Measurements from ENCODE around the gene SLC26A11. TPM values are rescaled to one million over a fixed set of nuclear protein-coding genes. Genes with fewer than 3 reads are reported as not detected.

The SLC26A11 gene
- total RNA-seq, 1 experiment from 2014 or later, result 17.7 TPM

GRCh38 chr17:80227156-80227555 is 6.9 kb downstream of the SLC26A11 start:
- H4K20me1 ChIP-seq (ENCODE audit: insufficient read depth), result no peaks in the 10 kb centered on the region
- no peak for ATAC-seq
- no peak overlapping the region for H3K4me3 ChIP-seq (replicated peaks in 1 of 2; ENCODE audit: low read depth in 1 of 2, low read length in 2 of 2)
- peaks cover 1 to 4% of the 10 kb centered on the region in 2 experiments; a peak in 1 of 4 replicates for H3K9me3 ChIP-seq (ENCODE audit: control insufficient read depth in 1 of 2, insufficient read depth in 1 of 2, low read depth in 1 of 2, low read length in 2 of 2)
- no peaks in the 10 kb centered on the region for H3K27me3 ChIP-seq (ENCODE audit: insufficient read depth, low read length)
- no peak overlapping the region for H3K27ac ChIP-seq (ENCODE audit: low read depth, low read length)
- no peak for DNase-seq (ENCODE audit: low read depth, low spot score)
- H3K4me1 ChIP-seq (ENCODE audit: control insufficient read depth in 1 of 2, insufficient read depth in 2 of 2, low read length in 2 of 2), result no peaks in the 10 kb centered on the region
- no peaks in the 10 kb centered on the region for H3K36me3 ChIP-seq (ENCODE audit: control insufficient read depth in 1 of 2, insufficient read depth in 2 of 2, low read length in 2 of 2)
- BruUV-seq (replicated peaks), result no TSS peak
- CTCF ChIA-PET, result no interaction called here
- intact Hi-C loops (cut with micrococcal nuclease), result no loop called here
- TF ChIP-seq ELF1 (IDR thresholded peaks at IDR 0.05; ENCODE audit: borderline replicate concordance, low read depth), result no peak
- no peak for TF ChIP-seq ZFX (IDR thresholded peaks at IDR 0.05)
- TF ChIP-seq POLR2AphosphoS5 (IDR thresholded peaks at IDR 0.05; ENCODE audit: low read depth, low read length), result no peak
- TF ChIP-seq FOSL1 (IDR thresholded peaks at IDR 0.05; ENCODE audit: low read depth), result no peak
- no peak for TF ChIP-seq MAX (IDR thresholded peaks at IDR 0.05)
- TF ChIP-seq SIN3A (IDR thresholded peaks at IDR 0.05; ENCODE audit: low read depth), result no peak
- no peak for TF ChIP-seq TCF7L2 (IDR thresholded peaks at IDR 0.05; ENCODE audit: borderline replicate concordance, extremely low read depth, insufficient read depth, insufficient read length)
- no peak for TF ChIP-seq ZNF274 (IDR thresholded peaks at IDR 0.05; ENCODE audit: low read depth, low read length)
- no peak for TF ChIP-seq SP1 (IDR thresholded peaks at IDR 0.05; ENCODE audit: low read depth)
- no peak for TF ChIP-seq JUND (IDR thresholded peaks at IDR 0.05)
- TF ChIP-seq EGR1 (IDR thresholded peaks at IDR 0.05; ENCODE audit: low read depth), result no peak
- no peak for TF ChIP-seq ZBTB33 (IDR thresholded peaks at IDR 0.05; ENCODE audit: extremely low read depth, insufficient replicate concordance, low read length)
- TF ChIP-seq EZH2 (IDR thresholded peaks at IDR 0.05), result no peak
- TF ChIP-seq EZH2phosphoT487 (IDR thresholded peaks at IDR 0.05; ENCODE audit: borderline replicate concordance), result no peak
- no peak for TF ChIP-seq SRF (IDR thresholded peaks at IDR 0.05; ENCODE audit: low read depth)
- RAD21 ChIA-PET (ENCODE audit: low non-redundant PET in 1 of 2, low total read pairs in 2 of 2, uncharacterized antibody in 2 of 2, unreplicated experiment in 2 of 2), result no interaction called here
- no peak overlapping the region for H3K9ac ChIP-seq (ENCODE audit: low read length)
- POLR2A ChIA-PET, result no interaction called here
- no peak overlapping the region for H3K4me2 ChIP-seq (ENCODE audit: low read length)
- H2AFZ ChIP-seq (ENCODE audit: low read depth, low read length, poor library complexity, severe bottlenecking), result no peak overlapping the region
- H3K79me2 ChIP-seq (ENCODE audit: insufficient read depth, low read length), result no peaks in the 10 kb centered on the region
- H3K9me2 ChIP-seq (ENCODE audit: insufficient read depth), result no peaks in the 10 kb centered on the region

Data from HCT116 (cell line).